A549 (cell line): ENCODE measurements around the gene TP73. TPM values are rescaled to one million over a fixed set of nuclear protein-coding genes. Genes with fewer than 3 reads are reported as not detected.

Source experiments
- ATAC-seq, 2 experiments: fragments of 200-7000 bp in 1 of 2; fragments of >200 bp in 1 of 2; cut with Nextera tagmentation in 1 of 2; cut with Tn5 transposase in 1 of 2; 3 replicates each; pipeline versions ENCODE4 v1.8.0 to v1.9.1; 2018 to 2020; ENCODE audit warnings: mild to moderate bottlenecking in 1 of 2, moderate library complexity in 1 of 2
- CTCF ChIA-PET: fragments of 300-600 bp; sonication (Branson Sonifier 250); formaldehyde crosslinking; extraction: SDS; loops from one replicate; lab custom pipeline; 2021; ENCODE audit warnings: antibody characterized with exemption, inconsistent platforms; lab: Yijun Ruan, JAX
- POLR2A ChIA-PET: fragments of 350-600 bp; formaldehyde crosslinking; extraction: SDS; loops from one replicate; lab custom pipeline; 2021; ENCODE audit warnings: antibody characterized with exemption, inconsistent platforms; lab: Yijun Ruan, JAX
- DNase-seq, 2 experiments: peaks; one replicate each; pipeline versions ENCODE4 v3.0.0 to v3.0.0-alpha.2; 2011 to 2016; ENCODE audit warnings: low read depth in 1 of 2, low spot score in 1 of 2
- FAIRE-seq: peaks from 2 replicates; lab custom pipeline; 2011; peaks lifted over from hg19 to GRCh38; lab: Jason Lieb, UNC
- H3K27ac ChIP-seq, 2 experiments: fragments of >200 bp; sonication (Bioruptor Twin); formaldehyde crosslinking; 3 replicates each; pipeline ENCODE4 v1.5.1; 2016 to 2017
- H3K4me1 ChIP-seq: fragments of >200 bp; sonication (Bioruptor Twin); formaldehyde crosslinking; 3 replicates; pipeline ENCODE4 v1.6.1; 2016
- H3K4me2 ChIP-seq: fragments of >200 bp; sonication (Bioruptor Twin); formaldehyde crosslinking; 3 replicates; pipeline ENCODE4 v1.6.1; 2016
- H3K4me3 ChIP-seq: fragments of >200 bp; sonication (Bioruptor Twin); formaldehyde crosslinking; 3 replicates; pipeline ENCODE4 v1.5.1; 2016
- H3K9me3 ChIP-seq: fragments of >200 bp; sonication (Bioruptor Twin); formaldehyde crosslinking; 3 replicates; pipeline ENCODE4 v1.6.1; 2016
- BHLHE40 ChIP-seq: IDR thresholded peaks from 2 replicates; pipeline ENCODE4 v1.6.1; 2012; ENCODE audit warnings: low read depth, low read length, inconsistent platforms
- CEBPB ChIP-seq, 2 experiments: fragments of >200 bp in 1 of 2; sonication (Bioruptor Twin) in 1 of 2; formaldehyde crosslinking in 1 of 2; IDR thresholded peaks; 2 replicates each; pipeline ENCODE4 v1.6.1; 2012 to 2016
- E2F6 ChIP-seq: IDR thresholded peaks from 2 replicates; pipeline ENCODE4 v1.6.1; 2012; ENCODE audit warnings: low read depth, borderline replicate concordance
- EHMT2 ChIP-seq: fragments of 200-600 bp; sonication (generic); IDR thresholded peaks from 2 replicates; pipeline ENCODE4 v1.6.1; 2016; ENCODE audit warnings: antibody characterized with exemption, low read depth, mild to moderate bottlenecking, moderate library complexity
- GATA3 ChIP-seq: IDR thresholded peaks from 2 replicates; pipeline ENCODE4 v1.6.1; 2012; ENCODE audit warnings: borderline replicate concordance
- HDAC2 ChIP-seq: fragments of 200-600 bp; sonication (generic); IDR thresholded peaks from 2 replicates; pipeline ENCODE4 v1.6.1; 2016
- JUN ChIP-seq, 2 experiments: fragments of >200 bp; sonication (Bioruptor Twin); formaldehyde crosslinking; IDR thresholded peaks; 2 replicates in 1 of 2; 3 replicates in 1 of 2; pipeline ENCODE4 v1.6.1; 2016 to 2017
- MYC ChIP-seq: IDR thresholded peaks from 2 replicates; pipeline ENCODE4 v1.6.1; 2012; ENCODE audit warnings: mild to moderate bottlenecking, inconsistent platforms, low read length, improper control_type of control experiment, borderline replicate concordance
- NFE2L2 ChIP-seq: fragments of 150-350 bp; conservative IDR thresholded peaks from 2 replicates; pipeline ENCODE4 v1.6.1; 2014; ENCODE audit warnings: low read length
- NPAS2 ChIP-seq: fragments of 250-450 bp; sonication (Bioruptor Pico); IDR thresholded peaks from 2 replicates; pipeline ENCODE4 v1.8.0; 2022; ENCODE audit warnings: mild to moderate bottlenecking, moderate library complexity, borderline replicate concordance
- PHF8 ChIP-seq: fragments of 200-600 bp; sonication (generic); IDR thresholded peaks from 2 replicates; pipeline ENCODE4 v1.6.1; 2016; ENCODE audit warnings: low read depth, mild to moderate bottlenecking, antibody characterized with exemption, moderate library complexity, borderline replicate concordance
- RCOR1 ChIP-seq: fragments of 150-350 bp; IDR thresholded peaks from 2 replicates; pipeline ENCODE4 v1.6.1; 2014; ENCODE audit warnings: antibody characterized with exemption, low read length, low read depth
- REST ChIP-seq: fragments of 200-600 bp; sonication (generic); IDR thresholded peaks from 2 replicates; pipeline ENCODE4 v1.6.1; 2016; ENCODE audit warnings: antibody characterized with exemption, mild to moderate bottlenecking, moderate library complexity
- RNF2 ChIP-seq: fragments of 200-600 bp; sonication (generic); IDR thresholded peaks from 2 replicates; pipeline ENCODE4 v1.6.1; 2016; ENCODE audit warnings: low read depth, mild to moderate bottlenecking, antibody characterized with exemption, moderate library complexity, borderline replicate concordance
- SMC3 ChIP-seq: fragments of >200 bp; sonication (Bioruptor Twin); formaldehyde crosslinking; IDR thresholded peaks from 3 replicates; pipeline ENCODE4 v1.6.1; 2018; ENCODE audit warnings: inconsistent platforms
- TP53 ChIP-seq: fragments of 250-450 bp; sonication (Bioruptor Pico); IDR thresholded peaks from 2 replicates; pipeline ENCODE4 v1.5.0; 2021; ENCODE audit warnings: mild to moderate bottlenecking, moderate library complexity
- USF2 ChIP-seq: fragments of 450-650 bp; IDR thresholded peaks from 2 replicates; pipeline ENCODE4 v1.6.1; 2014; ENCODE audit warnings: antibody characterized with exemption
- ZC3H11A ChIP-seq: fragments of 450-650 bp; IDR thresholded peaks from 2 replicates; pipeline ENCODE4 v1.6.1; 2014; ENCODE audit warnings: antibody characterized with exemption, mild to moderate bottlenecking
- ZFP36 ChIP-seq: fragments of 450-650 bp; IDR thresholded peaks from 2 replicates; pipeline ENCODE4 v1.6.1; 2014; ENCODE audit warnings: borderline replicate concordance; ENCODE audit not compliant: partially characterized antibody
- WGBS: methylation state at CpG from one replicate; pipeline ENCODE4 v1.1.6; 2017; ENCODE audit errors: missing lambda C conversion rate; 5-methylcytosine and 5-hydroxymethylcytosine counted together
- polyA plus RNA-seq, 4 experiments: library from polyadenylated mRNA; depleted of rRNA in 3 of 4; stranded (reverse); fragments of >200 nt; fragmentation: RNase III in 1 of 4; extraction: RNeasy Plus Mini Kit Qiagen cat#74134 plus additional on column Dnase treatment in 1 of 4; gene quantifications; 2 replicates in 3 of 4; 3 replicates in 1 of 4; pipeline ENCODE4 v1.2.3, GENCODE V29; 2011 to 2017
- TF ChIP-seq, protein P1 (sequence below): fragments of >200 bp; sonication (Bioruptor Twin); formaldehyde crosslinking; IDR thresholded peaks from 3 replicates; pipeline ENCODE4 v1.6.1; 2016
- TF ChIP-seq, protein P2 (sequence below): IDR thresholded peaks from 2 replicates; pipeline ENCODE4 v1.6.1; 2012
- TF ChIP-seq, protein P3 (sequence below): fragments of 150-350 bp; IDR thresholded peaks from 2 replicates; pipeline ENCODE4 v1.6.1; 2014; ENCODE audit warnings: low read depth, mild to moderate bottlenecking, low read length
- TF ChIP-seq, protein P4 (sequence below): fragments of >200 bp; sonication (Bioruptor Twin); formaldehyde crosslinking; IDR thresholded peaks from 3 replicates; pipeline ENCODE4 v1.5.1; 2016

Gene TP73
- polyA plus RNA-seq, 2 of the 4 experiments (the other 2 are of a cell fraction), result 0.01 to 0.25 TPM

DNA sequence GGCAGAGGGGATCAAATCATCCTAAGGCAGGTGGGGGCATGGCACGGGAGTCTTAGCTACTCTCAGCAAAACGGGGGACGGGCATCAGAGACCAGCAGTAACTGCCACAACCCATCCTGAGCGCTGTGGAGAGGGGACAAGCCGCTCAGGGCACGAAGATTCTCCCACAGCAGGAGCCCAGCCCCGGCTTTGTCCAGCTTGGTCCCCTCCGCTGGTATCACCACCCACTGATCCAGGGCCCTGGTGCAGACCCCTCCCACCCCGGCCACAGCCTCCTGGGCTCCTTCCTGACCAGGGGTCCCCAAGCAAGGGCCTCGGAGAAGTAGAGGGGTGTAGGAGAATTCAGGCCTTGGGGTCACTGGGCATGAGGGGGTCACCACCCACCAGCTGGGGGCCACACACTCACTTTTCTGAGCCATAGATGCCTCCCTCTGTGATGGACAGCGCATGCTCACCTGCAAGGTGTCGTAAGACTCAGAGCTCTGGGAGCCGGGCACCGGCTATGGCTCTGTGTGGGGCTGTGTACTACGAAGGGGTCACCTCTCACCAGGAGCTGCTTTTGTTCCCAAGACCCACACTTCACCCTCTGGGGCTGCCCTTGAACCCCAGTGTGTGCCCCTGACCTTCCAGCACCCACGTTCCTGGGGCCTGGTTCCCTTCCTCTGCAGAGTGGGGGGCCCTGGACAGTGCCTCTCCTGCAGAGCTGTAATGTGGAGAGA lies 117.9 kb downstream of the TP73 start:
- ATAC-seq (no peak), FAIRE-seq (no peak), DNase-seq (no peak)
- ChIA-PET CTCF (interaction anchor here (0.9 to 1.6 kb wide), 2 partner anchors 9 to 46 kb away, joined by 4 read pairs; no protein-coding TSS in a partner anchor), POLR2A (no interaction called here)
- Histone ChIP-seq H3K27ac (no peak overlapping the region), H3K4me3 (no peak overlapping the region), H3K4me2 (no peak overlapping the region), H3K9me3 (no peaks in the 10 kb centered on the region), H3K4me1 (peaks cover 8% of the 10 kb centered on the region)
- TF ChIP-seq, protein P1, sequence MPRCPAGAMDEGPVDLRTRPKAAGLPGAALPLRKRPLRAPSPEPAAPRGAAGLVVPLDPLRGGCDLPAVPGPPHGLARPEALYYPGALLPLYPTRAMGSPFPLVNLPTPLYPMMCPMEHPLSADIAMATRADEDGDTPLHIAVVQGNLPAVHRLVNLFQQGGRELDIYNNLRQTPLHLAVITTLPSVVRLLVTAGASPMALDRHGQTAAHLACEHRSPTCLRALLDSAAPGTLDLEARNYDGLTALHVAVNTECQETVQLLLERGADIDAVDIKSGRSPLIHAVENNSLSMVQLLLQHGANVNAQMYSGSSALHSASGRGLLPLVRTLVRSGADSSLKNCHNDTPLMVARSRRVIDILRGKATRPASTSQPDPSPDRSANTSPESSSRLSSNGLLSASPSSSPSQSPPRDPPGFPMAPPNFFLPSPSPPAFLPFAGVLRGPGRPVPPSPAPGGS, result no peak
- TF ChIP-seq CEBPB (IDR thresholded peaks at IDR 0.05), result no peak
- no peak for TF ChIP-seq RNF2
- TF ChIP-seq REST, result no peak
- no peak for TF ChIP-seq HDAC2
- TF ChIP-seq PHF8, result no peak
- TF ChIP-seq NFE2L2, result no peak
- TF ChIP-seq NPAS2, result no peak
- no peak for TF ChIP-seq BHLHE40
- no peak for TF ChIP-seq RCOR1
- no peak for TF ChIP-seq MYC
- TF ChIP-seq GATA3, result no peak
- no peak for TF ChIP-seq E2F6
- TF ChIP-seq ZC3H11A, result no peak
- 67% methylated on average over 5 of the region's 16 CpGs for WGBS

DNA sequence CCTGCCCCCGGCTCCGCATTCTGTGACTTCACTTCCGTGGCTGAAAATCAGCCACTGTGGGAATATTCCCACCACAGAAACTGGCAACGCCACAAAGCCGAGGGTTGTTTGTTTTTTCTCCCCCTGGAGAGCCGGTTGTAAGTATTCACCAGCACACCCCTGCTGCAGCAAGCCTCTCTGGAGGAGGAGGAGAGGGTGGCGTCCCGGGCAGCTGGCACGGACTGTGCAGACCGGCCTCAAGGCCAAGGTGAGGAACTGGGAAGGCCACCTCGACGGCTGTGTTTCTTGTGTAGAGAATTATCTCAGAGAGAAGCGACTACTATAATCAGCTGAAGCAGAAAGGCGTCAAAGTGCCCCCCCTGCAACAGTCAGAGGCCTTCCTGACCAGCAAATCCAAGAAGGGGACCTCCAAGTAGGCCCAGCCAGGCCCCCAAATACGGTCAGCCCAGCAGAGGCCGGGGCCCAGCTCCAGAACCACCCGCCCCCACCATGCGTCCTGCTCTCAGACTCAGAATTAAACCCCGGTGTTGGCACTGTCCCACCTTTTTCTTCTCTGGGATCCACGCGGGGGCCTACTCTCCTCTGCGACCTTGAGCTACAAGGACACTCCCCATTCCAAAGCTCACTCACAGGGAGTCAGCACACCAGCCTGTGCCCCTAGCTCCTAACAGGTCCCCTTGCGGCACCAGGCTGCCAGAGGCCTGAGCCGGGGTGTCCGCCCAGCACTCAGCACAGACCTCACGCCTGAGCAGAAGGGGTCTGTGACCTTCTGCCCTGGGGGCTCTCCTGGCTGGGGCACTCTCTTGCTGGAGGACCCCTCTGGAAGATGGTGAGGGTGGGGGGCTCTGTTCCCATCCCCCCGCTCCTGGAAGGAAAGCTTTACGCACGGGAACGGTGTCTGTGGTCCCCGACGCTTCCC lies 119.1 kb downstream of the TP73 start:
- POLR2A ChIA-PET, result interaction anchor here (0.5 kb wide), 1 partner anchor 242 kb away, joined by 8 read pairs; no protein-coding TSS in a partner anchor
- Histone ChIP-seq H3K27ac (peak overlapping the region; percentile 77 to 96; a peak in 5 of 6 replicates), H3K4me3 (peak overlapping the region; percentile 77), H3K9me3 (no peaks in the 10 kb centered on the region), H3K4me2 (peak overlapping the region; percentile 91), H3K4me1 (peaks cover 17% of the 10 kb centered on the region)
- CTCF ChIA-PET, result no interaction called here
- FAIRE-seq (no peak), DNase-seq (no peak), ATAC-seq (no peak)
- no peak for TF ChIP-seq USF2
- TF ChIP-seq JUN (IDR thresholded peaks at IDR 0.05), result no peak
- TF ChIP-seq, protein P2, sequence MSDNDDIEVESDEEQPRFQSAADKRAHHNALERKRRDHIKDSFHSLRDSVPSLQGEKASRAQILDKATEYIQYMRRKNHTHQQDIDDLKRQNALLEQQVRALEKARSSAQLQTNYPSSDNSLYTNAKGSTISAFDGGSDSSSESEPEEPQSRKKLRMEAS, result no peak
- TF ChIP-seq EHMT2, result no peak
- no peak for TF ChIP-seq TP53 (CRISPR knock-in tag)
- no peak for TF ChIP-seq MYC
- TF ChIP-seq BHLHE40, result no peak
- TF ChIP-seq SMC3, result no peak
- no peak for TF ChIP-seq RNF2
- TF ChIP-seq, protein P3, sequence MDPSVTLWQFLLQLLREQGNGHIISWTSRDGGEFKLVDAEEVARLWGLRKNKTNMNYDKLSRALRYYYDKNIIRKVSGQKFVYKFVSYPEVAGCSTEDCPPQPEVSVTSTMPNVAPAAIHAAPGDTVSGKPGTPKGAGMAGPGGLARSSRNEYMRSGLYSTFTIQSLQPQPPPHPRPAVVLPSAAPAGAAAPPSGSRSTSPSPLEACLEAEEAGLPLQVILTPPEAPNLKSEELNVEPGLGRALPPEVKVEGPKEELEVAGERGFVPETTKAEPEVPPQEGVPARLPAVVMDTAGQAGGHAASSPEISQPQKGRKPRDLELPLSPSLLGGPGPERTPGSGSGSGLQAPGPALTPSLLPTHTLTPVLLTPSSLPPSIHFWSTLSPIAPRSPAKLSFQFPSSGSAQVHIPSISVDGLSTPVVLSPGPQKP, result no peak
- no peak for TF ChIP-seq PHF8
- TF ChIP-seq, protein P4, sequence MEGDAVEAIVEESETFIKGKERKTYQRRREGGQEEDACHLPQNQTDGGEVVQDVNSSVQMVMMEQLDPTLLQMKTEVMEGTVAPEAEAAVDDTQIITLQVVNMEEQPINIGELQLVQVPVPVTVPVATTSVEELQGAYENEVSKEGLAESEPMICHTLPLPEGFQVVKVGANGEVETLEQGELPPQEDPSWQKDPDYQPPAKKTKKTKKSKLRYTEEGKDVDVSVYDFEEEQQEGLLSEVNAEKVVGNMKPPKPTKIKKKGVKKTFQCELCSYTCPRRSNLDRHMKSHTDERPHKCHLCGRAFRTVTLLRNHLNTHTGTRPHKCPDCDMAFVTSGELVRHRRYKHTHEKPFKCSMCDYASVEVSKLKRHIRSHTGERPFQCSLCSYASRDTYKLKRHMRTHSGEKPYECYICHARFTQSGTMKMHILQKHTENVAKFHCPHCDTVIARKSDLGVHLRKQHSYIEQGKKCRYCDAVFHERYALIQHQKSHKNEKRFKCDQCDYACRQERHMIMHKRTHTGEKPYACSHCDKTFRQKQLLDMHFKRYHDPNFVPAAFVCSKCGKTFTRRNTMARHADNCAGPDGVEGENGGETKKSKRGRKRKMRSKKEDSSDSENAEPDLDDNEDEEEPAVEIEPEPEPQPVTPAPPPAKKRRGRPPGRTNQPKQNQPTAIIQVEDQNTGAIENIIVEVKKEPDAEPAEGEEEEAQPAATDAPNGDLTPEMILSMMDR, result no peak
- TF ChIP-seq ZFP36, result no peak
- 85% methylated on average over 22 of the region's 32 CpGs for WGBS
